ENCODE results near the gene FBXO44.

The FBXO44 gene

GRCh38 chr1:11706292-11706691, 51.6 kb downstream of the FBXO44 start (continued):
- TF ChIP-seq REST (tag by site-specific recombination; IDR thresholded peaks at IDR 0.05) (no peak), SCRT1 (tag by site-specific recombination; IDR thresholded peaks at IDR 0.05; ENCODE audit: borderline replicate concordance) (no peak), FEZF1 (tag by site-specific recombination; IDR thresholded peaks at IDR 0.05) (no peak)

GRCh38 chr1:11707621-11708276, 53.1 kb downstream of the FBXO44 start:
- ChIA-PET POLR2A (interaction anchor here (1.0 to 1.6 kb wide), 4 partner anchors 26 to 609 kb away, joined by 3 to 13 read pairs (median 4); partner anchors contain the start of genes EXOSC10, FBXO44 and FBXO6), CTCF (interaction anchor here (0.5 to 1.6 kb wide), 15 partner anchors 9 to 370 kb away, joined by 3 to 6 read pairs (median 3); partner anchors contain the start of genes DRAXIN and FBXO6)
- Histone ChIP-seq H3K4me1 (ENCODE audit: control insufficient read depth, insufficient read depth, low read length) (peaks cover 4% of the 10 kb centered on the region; the same call in 1 of the 2 replicates), H3K9me3 (ENCODE audit: control insufficient read depth, insufficient read depth, low read depth, low read length) (no peaks in the 10 kb centered on the region), H3K36me3 (ENCODE audit: control insufficient read depth in 2 of 2, insufficient read depth in 1 of 2, low read length in 2 of 2) (no peaks in the 10 kb centered on the region), H3K27ac (ENCODE audit: extremely low read depth, low read depth, low read length) (no peak overlapping the region; the same call in 1 of the 2 replicates), H3K4me3 (ENCODE audit: low read depth, low read length) (no peak overlapping the region)
- 0 out of 2 replicates have a peak, but pooled peaks have one; percentile 14 for TF ChIP-seq ZNF18 (tag by site-specific recombination; IDR thresholded peaks at IDR 0.05)
- no peak for TF ChIP-seq ZNF837 (tag by site-specific recombination; IDR thresholded peaks at IDR 0.05)
- no peak for TF ChIP-seq ELK4 (IDR thresholded peaks at IDR 0.05; ENCODE audit: borderline replicate concordance, low read depth, low read length)
- TF ChIP-seq ZNF707 (tag by site-specific recombination; IDR thresholded peaks at IDR 0.05), result no peak
- TF ChIP-seq ZNF354C (tag by site-specific recombination; IDR thresholded peaks at IDR 0.05; ENCODE audit: borderline replicate concordance, low read depth), result no peak
- TF ChIP-seq ZNF24 (tag by site-specific recombination; IDR thresholded peaks at IDR 0.05), result no peak
- TF ChIP-seq CTCF (tag by site-specific recombination; IDR thresholded peaks at IDR 0.05), result peak; percentile 74
- no peak for TF ChIP-seq YY1 (tag by site-specific recombination; IDR thresholded peaks at IDR 0.05)
- no peak for TF ChIP-seq ZNF501 (tag by site-specific recombination; IDR thresholded peaks at IDR 0.05)
- TF ChIP-seq TRIM28 (IDR thresholded peaks at IDR 0.05; ENCODE audit: borderline replicate concordance, low read length), result no peak
- no peak for TF ChIP-seq TCF7L2 (IDR thresholded peaks at IDR 0.05; ENCODE audit: borderline replicate concordance, low read depth, low read length)
- TF ChIP-seq ZNF114 (tag by site-specific recombination; IDR thresholded peaks at IDR 0.05), result no peak
- peak; percentile 51; the same call in 1 of the 2 replicates for TF ChIP-seq ZBTB20 (tag by site-specific recombination; IDR thresholded peaks at IDR 0.05)
- TF ChIP-seq ZBTB10 (tag by site-specific recombination; IDR thresholded peaks at IDR 0.05), result no peak
- TF ChIP-seq ZNF530 (tag by site-specific recombination; IDR thresholded peaks at IDR 0.05; ENCODE audit: low read depth), result no peak
- peak; percentile 66 for TF ChIP-seq GLIS1 (tag by site-specific recombination; IDR thresholded peaks at IDR 0.05)
- TF ChIP-seq ZNF555 (tag by site-specific recombination; conservative IDR thresholded peaks at IDR 0.05), result no peak
- no peak for TF ChIP-seq ZNF292 (tag by site-specific recombination; IDR thresholded peaks at IDR 0.05; ENCODE audit: borderline replicate concordance, low read depth)
- TF ChIP-seq ZNF785 (tag by site-specific recombination; IDR thresholded peaks at IDR 0.05), result no peak
- TF ChIP-seq SCRT2 (tag by site-specific recombination; IDR thresholded peaks at IDR 0.05), result peak; percentile 60; the same call in 1 of the 2 replicates
- no peak for TF ChIP-seq ZNF391 (tag by site-specific recombination; IDR thresholded peaks at IDR 0.05; ENCODE audit: borderline replicate concordance, low read depth)
- no peak for TF ChIP-seq EGR2 (tag by site-specific recombination; IDR thresholded peaks at IDR 0.05; ENCODE audit: low read depth)
